Fibroblast of the aortic adventitia (primary cell): ENCODE results near the gene UAP1L1. TPM values are rescaled to one million over a fixed set of nuclear protein-coding genes. Genes with fewer than 3 reads are reported as not detected.

Source experiments
- DNase-seq: peaks from one replicate; pipeline ENCODE4 v3.0.0-alpha.2; 2010; ENCODE audit warnings: low read depth
- H3K4me3 ChIP-seq: 2 replicates; pipeline ENCODE4 v1.5.1; 2011; ENCODE audit warnings: low read depth, mild to moderate bottlenecking, control low read depth, low read length, moderate library complexity
- CTCF ChIP-seq: IDR thresholded peaks from 2 replicates; pipeline ENCODE4 v1.5.1; 2011; ENCODE audit warnings: mild to moderate bottlenecking, low read length, control low read depth, inconsistent platforms; ENCODE audit not compliant: insufficient read depth
- total RNA-seq: library from RNA; depleted of rRNA; stranded (reverse); fragments of >200 nt; gene quantifications from 2 replicates; pipeline ENCODE4 v1.2.3, GENCODE V29; 2012; ENCODE audit warnings: low replicate concordance

UAP1L1 gene
- total RNA-seq, 1 donor, result 12.7 TPM

- DNase-seq, result peak; percentile 37
- peak overlapping the region; percentile 46 for H3K4me3 ChIP-seq
- TF ChIP-seq CTCF, result no peak
Measured at GRCh38 chr9:137042751-137043727, 34.3 kb upstream of the UAP1L1 start.

GRCh38 chr9:137044037-137044436 lies 33.3 kb upstream of the UAP1L1 start:
- TF ChIP-seq CTCF, result no peak
- H3K4me3 ChIP-seq, result peak overlapping the region; percentile 76
- DNase-seq, result no peak

GRCh38 chr9:137044502-137045177 lies 32.7 kb upstream of the UAP1L1 start:
- no peak for DNase-seq

GRCh38 chr9:137045294-137046087 lies 31.8 kb upstream of the UAP1L1 start:
- no peak for TF ChIP-seq CTCF
- H3K4me3 ChIP-seq, result peak overlapping the region; percentile 76
- peak; percentile 39 for DNase-seq

More at GRCh38 chr9:137044502-137045177, 32.7 kb upstream of the UAP1L1 start:
- peak overlapping the region; percentile 76 for H3K4me3 ChIP-seq
- no peak for TF ChIP-seq CTCF

GRCh38 chr9:137046088-137046787 lies 31.1 kb upstream of the UAP1L1 start, which contains the start of gene NPDC1:
Gene NPDC1 (minus strand): TSS chr9:137046177. CDS start chr9:137045989, 188 bp downstream.
- peak within 1 kb of the TSS; percentile 76 for H3K4me3 ChIP-seq
- DNase-seq, result peak; percentile 69
- TF ChIP-seq CTCF, result peak; percentile 92
